Left ventricle myocardium inferior (tissue), 1 donor: ENCODE results near the gene SGO2. TPM values are rescaled to one million over a fixed set of nuclear protein-coding genes. Genes with fewer than 3 reads are reported as not detected.

ENCODE experiments used
- DNase-seq: peaks from one replicate; pipeline ENCODE4 v3.0.0-alpha.2; 2020
- H3K27ac ChIP-seq: fragments of 200-600 bp; replicated peaks from 2 replicates; pipeline ENCODE4 v1.8.0; 2021
- H3K27me3 ChIP-seq: fragments of 200-600 bp; 2 replicates; pipeline ENCODE4 v1.8.0; 2021; ENCODE audit warnings: low read depth
- H3K36me3 ChIP-seq: fragments of 200-600 bp; 2 replicates; pipeline ENCODE4 v1.8.0; 2021
- H3K4me1 ChIP-seq: fragments of 200-600 bp; 2 replicates; pipeline ENCODE4 v1.8.0; 2021
- H3K4me3 ChIP-seq: fragments of 200-600 bp; 2 replicates; pipeline ENCODE4 v1.8.0; 2021; ENCODE audit warnings: mild to moderate bottlenecking, moderate library complexity
- H3K9me3 ChIP-seq: fragments of 200-600 bp; replicated peaks from 2 replicates; pipeline ENCODE4 v1.8.0; 2021
- CTCF ChIP-seq: fragments of 200-600 bp; IDR thresholded peaks from 2 replicates; pipeline ENCODE4 v1.8.0; 2021; ENCODE audit warnings: antibody characterized with exemption, mild to moderate bottlenecking, borderline replicate concordance
- intact Hi-C: fragments of 100-400 bp; cut with micrococcal nuclease; formaldehyde crosslinking; loops from one replicate; pipeline ENCODE4 v1.11.0; 2022
- total RNA-seq: library from RNA; stranded (reverse); fragmentation: NEBNext Ultra II Directional; extraction: Animal tissue kit (Norgen Biotek cat#: 25700); gene quantifications from one replicate; pipeline ENCODE4 v1.2.1, GENCODE V29; 2021
- donor health status: DM: no; HTN: yes; CAD: no; lungs with severe emphysema.

The SGO2 gene
- total RNA-seq, 1 donor from 2014 or later = 1.6 TPM

GRCh38 chr2:200587007-200587616, 61.1 kb downstream of the SGO2 start:
- TF ChIP-seq CTCF = no peak
- H3K4me3 ChIP-seq = peak overlapping the region; percentile 73
- DNase-seq = no peak
- no peaks in the 10 kb centered on the region for H3K9me3 ChIP-seq
- peaks cover 17% of the 10 kb centered on the region for H3K4me1 ChIP-seq
- H3K27ac ChIP-seq = no peak overlapping the region
- H3K36me3 ChIP-seq = no peaks in the 10 kb centered on the region
- intact Hi-C loops = no loop called here
- peaks cover 24% of the 10 kb centered on the region for H3K27me3 ChIP-seq

- H3K4me3 ChIP-seq = no peak overlapping the region
- H3K9me3 ChIP-seq = no peaks in the 10 kb centered on the region
- intact Hi-C loops = no loop called here
Measured at GRCh38 chr2:200588076-200588678, 62.2 kb downstream of the SGO2 start.

GRCh38 chr2:200590090-200590489, 64.1 kb downstream of the SGO2 start:
- peaks cover 15% of the 10 kb centered on the region for H3K4me1 ChIP-seq
- no peaks in the 10 kb centered on the region for H3K9me3 ChIP-seq
- no peak for DNase-seq
- no peak for TF ChIP-seq CTCF
- peaks cover 21% of the 10 kb centered on the region for H3K27me3 ChIP-seq
- intact Hi-C loops = no loop called here
- no peaks in the 10 kb centered on the region for H3K36me3 ChIP-seq
- peak overlapping the region; percentile 33 for H3K27ac ChIP-seq
- no peak overlapping the region for H3K4me3 ChIP-seq

More at GRCh38 chr2:200588076-200588678, 62.2 kb downstream of the SGO2 start:
- no peak for TF ChIP-seq CTCF
- Histone ChIP-seq H3K36me3 (no peaks in the 10 kb centered on the region), H3K4me1 (peaks cover 17% of the 10 kb centered on the region), H3K27me3 (peaks cover 28% of the 10 kb centered on the region), H3K27ac (no peak overlapping the region)
- no peak for DNase-seq

GRCh38 chr2:200591308-200591707, 65.3 kb downstream of the SGO2 start:
- no peak overlapping the region for H3K27ac ChIP-seq
- TF ChIP-seq CTCF = no peak
- H3K4me3 ChIP-seq = no peak overlapping the region

GRCh38 chr2:200592406-200593075, 66.5 kb downstream of the SGO2 start:
- Histone ChIP-seq H3K27ac (no peak overlapping the region), H3K36me3 (no peaks in the 10 kb centered on the region), H3K4me1 (no peaks in the 10 kb centered on the region), H3K9me3 (no peaks in the 10 kb centered on the region), H3K27me3 (peaks cover 31% of the 10 kb centered on the region), H3K4me3 (no peak overlapping the region)
- TF ChIP-seq CTCF = no peak
- DNase-seq = no peak
- intact Hi-C loops = no loop called here

More at GRCh38 chr2:200591308-200591707, 65.3 kb downstream of the SGO2 start:
- Histone ChIP-seq H3K4me1 (peaks cover 3% of the 10 kb centered on the region), H3K36me3 (no peaks in the 10 kb centered on the region), H3K9me3 (no peaks in the 10 kb centered on the region), H3K27me3 (peaks cover 21% of the 10 kb centered on the region)
- DNase-seq = no peak
- intact Hi-C loops = no loop called here
